Measurements from ENCODE around the gene PANK4. TPM values are rescaled to one million over a fixed set of nuclear protein-coding genes. Genes with fewer than 3 reads are reported as not detected.

Gene PANK4
- total RNA-seq, 4 donors from 2014 or later = 43.4 to 82.5 (median 70.5) TPM

DNA sequence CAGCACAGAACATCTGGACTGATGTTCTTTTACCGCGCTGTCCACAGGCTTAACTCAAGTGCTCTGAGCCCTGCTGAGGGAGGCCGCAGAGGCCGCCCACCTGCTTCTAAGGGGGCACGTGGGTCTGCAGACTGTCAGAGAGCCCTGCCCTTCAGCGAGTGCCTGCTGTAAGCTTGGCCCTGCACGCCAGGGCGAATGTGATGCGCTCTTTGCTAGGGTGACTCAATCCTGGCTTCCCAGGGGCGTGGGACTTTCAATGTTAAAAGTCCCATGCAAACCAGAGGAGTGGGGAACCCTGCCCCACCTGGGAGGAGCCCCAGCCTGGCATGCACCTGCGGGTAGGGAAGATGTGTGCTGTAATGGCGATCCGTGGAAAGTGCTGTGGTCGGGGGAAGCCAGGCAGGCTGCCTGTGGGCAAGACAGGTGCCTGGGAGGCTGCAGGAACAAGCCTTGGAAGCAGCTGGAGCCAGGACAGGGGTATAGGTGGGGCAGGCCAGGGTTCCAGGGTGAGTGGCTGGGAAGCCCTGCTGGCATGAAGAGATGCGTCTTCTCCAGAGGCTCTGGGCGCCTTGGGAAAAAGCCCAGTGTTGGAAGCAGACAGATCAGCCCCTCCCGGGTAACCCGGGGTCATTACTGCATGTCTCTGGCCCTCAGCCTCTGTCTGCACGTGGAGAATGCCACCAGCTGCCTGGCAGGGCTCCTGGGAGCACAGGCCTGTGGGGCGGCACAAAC is 594 bp upstream of the PANK4 start:
- Histone ChIP-seq H3K4me1 (peaks cover 0 to 66% (median 37%) of the 10 kb centered on the region in 4 donors), H3K9me3 (no peaks in the 10 kb centered on the region), H3K27ac (peak overlapping the region in 3 of 4 donors; percentile 64 to 97 (median 84)), H3K4me3 (peak overlapping the region; percentile 68 to 89 (median 83)), H3K36me3 (no peaks in the 10 kb centered on the region), H3K27me3 (peaks cover 0 to 17% of the 10 kb centered on the region in 2 donors)
- TF ChIP-seq, protein P1, sequence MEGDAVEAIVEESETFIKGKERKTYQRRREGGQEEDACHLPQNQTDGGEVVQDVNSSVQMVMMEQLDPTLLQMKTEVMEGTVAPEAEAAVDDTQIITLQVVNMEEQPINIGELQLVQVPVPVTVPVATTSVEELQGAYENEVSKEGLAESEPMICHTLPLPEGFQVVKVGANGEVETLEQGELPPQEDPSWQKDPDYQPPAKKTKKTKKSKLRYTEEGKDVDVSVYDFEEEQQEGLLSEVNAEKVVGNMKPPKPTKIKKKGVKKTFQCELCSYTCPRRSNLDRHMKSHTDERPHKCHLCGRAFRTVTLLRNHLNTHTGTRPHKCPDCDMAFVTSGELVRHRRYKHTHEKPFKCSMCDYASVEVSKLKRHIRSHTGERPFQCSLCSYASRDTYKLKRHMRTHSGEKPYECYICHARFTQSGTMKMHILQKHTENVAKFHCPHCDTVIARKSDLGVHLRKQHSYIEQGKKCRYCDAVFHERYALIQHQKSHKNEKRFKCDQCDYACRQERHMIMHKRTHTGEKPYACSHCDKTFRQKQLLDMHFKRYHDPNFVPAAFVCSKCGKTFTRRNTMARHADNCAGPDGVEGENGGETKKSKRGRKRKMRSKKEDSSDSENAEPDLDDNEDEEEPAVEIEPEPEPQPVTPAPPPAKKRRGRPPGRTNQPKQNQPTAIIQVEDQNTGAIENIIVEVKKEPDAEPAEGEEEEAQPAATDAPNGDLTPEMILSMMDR (IDR thresholded peaks at IDR 0.05) = no peak
- TF ChIP-seq POLR2A (IDR thresholded peaks at IDR 0.05) = no peak
- peak in 1 of 3 donors; percentile 65 for DNase-seq

DNA sequence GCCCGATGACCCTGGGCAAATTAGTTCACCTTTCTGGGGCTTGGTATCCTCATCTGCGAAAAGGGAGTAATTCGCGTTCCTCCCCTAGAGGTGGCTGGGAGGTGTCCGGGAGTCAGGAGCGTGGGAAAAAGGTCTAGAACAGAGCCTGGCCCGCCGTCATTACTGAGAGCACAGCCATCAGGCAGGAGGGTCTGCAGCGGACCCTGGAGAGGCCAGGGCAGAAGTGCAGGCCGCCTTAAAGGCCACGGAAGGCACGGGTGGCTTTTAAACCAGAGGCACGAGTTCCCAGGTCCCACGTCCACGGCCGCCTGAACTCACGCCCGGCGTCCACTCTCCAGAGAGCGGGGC is 850 bp downstream of the PANK4 start:
- TF ChIP-seq, protein P1 (IDR thresholded peaks at IDR 0.05) = no peak
- no peak for TF ChIP-seq POLR2A (IDR thresholded peaks at IDR 0.05)
- Histone ChIP-seq H3K36me3 (peaks cover 0 to 13% (median 0%) of the 10 kb centered on the region in 3 donors), H3K4me1 (peaks cover 0 to 57% (median 32%) of the 10 kb centered on the region in 4 donors), H3K27ac (peak overlapping the region; percentile 56 to 97 (median 74)), H3K27me3 (peaks cover 0 to 3% of the 10 kb centered on the region in 2 donors), H3K4me3 (peak overlapping the region; percentile 68 to 89 (median 83)), H3K9me3 (no peaks in the 10 kb centered on the region)
- DNase-seq = no peak

DNA sequence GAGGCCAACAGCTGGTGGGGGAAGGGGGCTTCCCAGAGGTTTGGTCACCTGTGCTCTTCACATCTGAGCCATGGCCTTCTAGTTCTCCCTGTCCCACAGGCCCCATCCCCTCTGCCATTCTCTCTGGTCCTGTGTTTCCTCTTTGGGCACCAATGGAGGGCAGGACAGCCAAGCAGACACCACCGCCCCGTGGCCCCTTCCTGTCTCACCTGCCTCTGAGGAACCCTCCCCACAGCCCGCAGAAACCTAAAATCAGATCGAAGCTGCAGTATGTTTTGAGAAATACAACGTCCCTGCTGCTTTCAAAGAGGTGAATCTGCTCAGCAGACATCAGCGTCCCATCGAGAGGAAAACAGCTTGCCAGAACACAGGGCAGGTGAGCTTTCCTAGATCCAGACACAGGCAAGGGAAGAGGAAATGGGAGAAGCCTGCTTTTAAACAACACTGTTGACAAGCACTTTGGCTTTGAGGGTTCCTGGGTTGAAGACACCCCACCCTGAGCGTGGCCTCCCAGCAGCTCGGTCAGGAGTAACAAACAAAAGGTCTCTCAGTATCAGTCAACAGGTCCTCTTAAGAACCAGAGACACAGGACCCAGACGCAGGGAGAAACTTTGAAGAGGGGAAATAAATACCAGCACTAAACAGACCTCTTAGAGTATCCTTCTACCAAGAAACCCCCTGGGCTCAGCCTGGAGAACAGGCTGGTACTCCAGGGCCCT is 2.3 kb downstream of the PANK4 start:
- Histone ChIP-seq H3K36me3 (peaks cover 0 to 28% (median 0%) of the 10 kb centered on the region in 3 donors), H3K4me3 (peak overlapping the region in 3 of 4 donors; percentile 15 to 89 (median 80))

DNA sequence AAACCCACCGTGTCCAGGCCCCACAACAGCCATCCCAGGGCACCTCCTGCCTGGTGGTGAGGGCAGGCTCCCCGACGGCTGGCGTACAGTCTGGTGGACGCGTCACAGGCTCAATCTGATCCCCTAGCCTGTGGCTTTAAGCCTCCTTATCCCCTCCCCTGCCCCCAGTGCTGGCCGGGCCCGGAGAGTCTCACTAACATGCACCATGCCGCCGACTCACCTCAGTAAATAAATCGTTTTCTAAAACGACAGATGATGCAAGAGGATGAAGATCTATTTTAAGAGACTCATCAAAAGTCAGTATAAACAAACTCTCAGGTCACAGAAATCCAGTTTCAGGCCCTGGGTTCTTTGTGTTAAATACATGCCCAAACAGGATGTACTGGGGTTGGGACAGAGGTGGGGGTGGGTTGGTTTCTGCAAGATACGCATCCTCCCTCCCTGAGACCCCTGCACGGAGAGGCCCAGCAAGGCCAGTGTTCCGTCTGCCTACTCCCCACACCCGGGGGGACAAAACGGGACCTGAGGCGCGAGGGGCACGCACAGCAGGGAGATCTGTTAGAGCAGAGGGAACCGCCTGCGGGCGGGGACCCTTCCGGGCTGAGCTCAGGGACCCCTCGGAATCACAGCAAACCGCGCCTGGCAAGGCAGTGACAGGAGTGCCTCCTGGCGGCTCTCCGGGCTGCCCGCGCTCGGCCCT is 3.1 kb downstream of the PANK4 start:
- Histone ChIP-seq H3K9me3 (no peaks in the 10 kb centered on the region), H3K36me3 (peaks cover 0 to 35% (median 0%) of the 10 kb centered on the region in 3 donors), H3K27ac (peak overlapping the region in 2 of 4 donors; percentile 22 to 47), H3K4me3 (peak overlapping the region in 2 of 4 donors; percentile 11 to 15), H3K4me1 (peaks cover 0 to 36% (median 21%) of the 10 kb centered on the region in 4 donors), H3K27me3 (no peaks in the 10 kb centered on the region)
- TF ChIP-seq POLR2A (IDR thresholded peaks at IDR 0.05) = no peak
- TF ChIP-seq, protein P1 (IDR thresholded peaks at IDR 0.05) = no peak
- no peak for DNase-seq

More for the DNA sequence above, 2.3 kb downstream of the PANK4 start:
- H3K27me3 ChIP-seq = no peaks in the 10 kb centered on the region
- peak in 2 of 3 donors; percentile 50 to 78 for DNase-seq
- peak overlapping the region in 3 of 4 donors; percentile 12 to 47 (median 22) for H3K27ac ChIP-seq
- H3K4me1 ChIP-seq = peaks cover 0 to 43% (median 23%) of the 10 kb centered on the region in 4 donors
- H3K9me3 ChIP-seq = no peaks in the 10 kb centered on the region
- no peak for TF ChIP-seq POLR2A (IDR thresholded peaks at IDR 0.05)
- TF ChIP-seq, protein P1 (IDR thresholded peaks at IDR 0.05) = no peak

DNA sequence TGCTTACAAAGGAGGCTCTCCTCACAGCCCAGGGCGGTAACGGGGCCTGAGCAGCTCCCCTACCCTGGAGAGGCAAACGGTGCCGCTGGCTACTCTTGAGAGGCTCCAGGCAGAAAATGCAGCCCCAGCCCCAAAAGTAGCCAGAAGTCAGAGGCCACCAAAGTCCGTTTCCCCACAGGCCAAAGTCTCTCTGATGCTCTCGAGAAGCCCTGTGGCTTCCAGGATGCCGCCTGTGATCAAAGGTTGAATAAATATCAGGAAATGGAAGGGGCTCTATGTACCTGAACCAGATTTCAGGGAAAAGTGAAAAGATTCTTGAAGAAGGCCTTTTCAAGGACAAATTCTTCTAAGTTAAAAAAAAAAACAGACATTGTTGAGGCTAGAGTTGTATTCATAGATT is 4.2 kb downstream of the PANK4 start:
- Histone ChIP-seq H3K36me3 (peaks cover 0 to 46% (median 0%) of the 10 kb centered on the region in 3 donors), H3K4me1 (peaks cover 0 to 30% (median 20%) of the 10 kb centered on the region in 4 donors), H3K9me3 (no peaks in the 10 kb centered on the region), H3K4me3 (no peak overlapping the region), H3K27ac (no peak overlapping the region), H3K27me3 (no peaks in the 10 kb centered on the region)
- DNase-seq = no peak
- TF ChIP-seq, protein P1 (IDR thresholded peaks at IDR 0.05) = no peak
- TF ChIP-seq POLR2A (IDR thresholded peaks at IDR 0.05) = no peak

Data from Peyer's patch (tissue), 4 donors.